Measurements from ENCODE around the gene PLAC8L1.
"Not testable (repeated sequence)": the region's sequence is repeated elsewhere in the genome, so short reads cannot be mapped to it uniquely, and the experiment has no call there.

The PLAC8L1 gene, protein sequence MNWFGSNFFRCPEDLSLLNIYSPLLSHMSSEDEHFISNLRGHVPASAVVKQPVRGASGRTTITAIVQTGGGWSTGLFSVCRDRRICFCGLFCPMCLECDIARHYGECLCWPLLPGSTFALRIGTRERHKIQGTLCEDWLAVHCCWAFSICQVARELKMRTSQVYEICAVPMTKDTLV

DNA sequence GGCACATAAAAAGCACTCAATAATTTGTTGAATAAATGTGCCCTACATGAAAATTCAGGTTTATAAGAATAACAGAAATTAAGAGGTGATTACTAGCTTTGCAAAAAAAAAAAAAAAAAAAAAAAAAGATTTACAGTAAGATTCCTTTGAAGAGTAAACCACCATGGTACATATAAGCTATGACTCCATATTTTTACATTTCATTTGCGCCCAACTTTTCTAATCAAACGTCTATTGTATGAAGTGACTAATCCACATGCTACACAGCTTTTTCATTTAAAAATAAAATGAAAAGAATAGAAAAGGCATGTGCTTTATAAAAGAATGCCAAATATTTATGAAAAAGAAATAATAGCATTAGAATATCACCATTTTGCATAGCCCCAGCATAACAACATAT is at the start of gene PLAC8L1:
Gene PLAC8L1 (minus strand): TSS at position 101 of the 400 bp plus-strand sequence. CDS start 1,266 bp downstream, outside the sequence.
- Histone ChIP-seq H3K27ac (no peak within 1 kb of the TSS), H3K4me3 (no peak within 1 kb of the TSS), H3K9me3 (ENCODE audit: low read depth, low read length) (no peaks in the 10 kb centered on the region), H3K9ac (ENCODE audit: insufficient read length) (no peak within 1 kb of the TSS), H3K36me3 (ENCODE audit: insufficient read depth, low read length) (peaks cover 21% of the 10 kb centered on the region)
- no peak for DNase-seq (ENCODE audit: low read depth, low spot score)
- no peak for TF ChIP-seq FOXP2 (optimal IDR thresholded peaks at IDR 0.05; ENCODE audit: control extremely low read depth, extremely low read length, insufficient read depth)
- TF ChIP-seq EZH2 (IDR thresholded peaks at IDR 0.05): no peak
- TF ChIP-seq POLR2AphosphoS5 (IDR thresholded peaks at IDR 0.05; ENCODE audit: borderline replicate concordance, low read depth, low read length): no peak

DNA sequence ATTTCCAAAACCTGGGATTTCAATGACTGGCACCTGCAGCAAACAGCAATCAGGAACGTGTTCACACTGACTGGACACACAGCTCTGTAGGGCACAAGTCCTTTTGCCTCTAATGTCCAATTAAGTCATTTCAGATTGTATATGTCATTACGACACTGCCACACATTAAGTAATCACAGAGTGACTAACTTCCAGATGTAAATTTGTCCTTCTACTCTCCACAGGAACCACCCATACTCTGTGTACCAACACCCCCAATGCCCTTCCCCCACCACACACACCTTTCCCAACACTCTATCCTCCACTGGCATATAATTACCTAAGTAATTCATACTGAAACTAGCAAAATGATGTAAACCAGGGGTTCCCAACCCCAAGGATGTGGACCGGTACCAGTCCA is 46.6 kb upstream of the PLAC8L1 start:
- Histone ChIP-seq H3K9ac (ENCODE audit: insufficient read length) (no peak overlapping the region), H3K9me3 (ENCODE audit: low read depth, low read length) (no peaks in the 10 kb centered on the region), H3K4me3 (no peak overlapping the region), H3K36me3 (ENCODE audit: insufficient read depth, low read length) (peaks cover 98% of the 10 kb centered on the region), H3K27ac (no peak overlapping the region)
- TF ChIP-seq EZH2 (IDR thresholded peaks at IDR 0.05) (no peak), FOXP2 (optimal IDR thresholded peaks at IDR 0.05; ENCODE audit: control extremely low read depth, extremely low read length, insufficient read depth) (no peak), POLR2AphosphoS5 (IDR thresholded peaks at IDR 0.05; ENCODE audit: borderline replicate concordance, low read depth, low read length) (no peak)
- no peak for DNase-seq (ENCODE audit: low read depth, low spot score)

DNA sequence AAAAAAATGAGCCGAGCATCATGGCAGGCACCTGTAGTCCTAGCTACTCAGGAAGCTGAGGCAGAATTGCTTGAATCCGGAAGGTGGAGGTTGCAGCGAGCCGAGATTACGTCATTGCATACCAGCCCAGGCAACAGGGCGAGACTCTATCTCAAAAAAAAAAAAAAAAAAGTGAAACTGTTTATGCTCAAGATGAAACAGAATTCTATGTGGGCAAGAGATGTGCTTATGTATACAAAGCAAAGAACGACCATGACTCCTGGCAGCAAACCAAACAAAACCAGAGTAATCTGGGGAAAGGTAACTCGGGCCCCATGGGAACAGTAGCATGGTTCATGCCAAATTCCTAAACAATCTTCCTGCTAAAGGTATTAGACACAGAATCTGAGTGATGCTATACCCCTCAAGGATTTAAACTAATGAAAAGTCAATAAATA is 32.6 kb upstream of the PLAC8L1 start:
- no peak overlapping the region for H3K27ac ChIP-seq
- H3K4me3 ChIP-seq: no peak overlapping the region
- no peak overlapping the region for H3K9ac ChIP-seq (ENCODE audit: insufficient read length)
- TF ChIP-seq POLR2AphosphoS5 (IDR thresholded peaks at IDR 0.05; ENCODE audit: borderline replicate concordance, low read depth, low read length) (no peak), FOXP2 (optimal IDR thresholded peaks at IDR 0.05; ENCODE audit: control extremely low read depth, extremely low read length, insufficient read depth) (no peak), EZH2 (IDR thresholded peaks at IDR 0.05) (no peak)
- no peaks in the 10 kb centered on the region for H3K9me3 ChIP-seq (ENCODE audit: low read depth, low read length)
- no peak for DNase-seq (ENCODE audit: low read depth, low spot score)
- H3K36me3 ChIP-seq (ENCODE audit: insufficient read depth, low read length): peaks cover 98% of the 10 kb centered on the region

DNA sequence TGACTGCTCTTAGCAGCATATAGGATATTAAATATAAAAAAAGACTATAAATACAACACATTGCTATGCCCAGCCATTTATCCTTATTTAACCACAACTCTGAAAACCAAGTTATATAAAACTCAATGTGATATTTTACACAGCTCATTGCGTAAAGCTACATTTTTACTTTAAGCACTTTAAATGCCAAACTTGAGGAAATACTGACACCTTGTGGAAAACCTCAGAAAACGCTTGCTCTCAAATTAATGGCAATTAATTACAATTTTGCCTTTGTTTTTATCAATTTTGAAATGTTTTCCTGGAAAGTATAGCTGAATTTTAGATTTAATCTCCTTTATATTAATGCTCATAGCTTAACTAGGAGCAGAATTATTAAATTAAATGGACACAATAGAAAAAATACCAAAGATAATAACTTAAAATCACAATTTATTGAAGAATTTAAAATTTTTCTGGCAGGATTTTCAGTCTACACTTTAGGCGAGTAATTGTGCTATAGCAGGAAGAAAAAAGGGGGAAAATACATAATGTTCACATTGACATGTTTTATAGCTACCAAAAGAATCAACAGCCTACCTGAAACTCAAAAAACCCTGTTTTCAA is 25.2 kb upstream of the PLAC8L1 start:
- H3K36me3 ChIP-seq (ENCODE audit: insufficient read depth, low read length): peaks cover 98% of the 10 kb centered on the region
- DNase-seq (ENCODE audit: low read depth, low spot score): peak; percentile 35
- H3K9ac ChIP-seq (ENCODE audit: insufficient read length): peak overlapping the region; percentile 1
- H3K27ac ChIP-seq: peak overlapping the region; percentile 52; the same call in 1 of the 2 replicates
- TF ChIP-seq FOXP2 (optimal IDR thresholded peaks at IDR 0.05; ENCODE audit: control extremely low read depth, extremely low read length, insufficient read depth): no peak
- no peak overlapping the region for H3K4me3 ChIP-seq
- no peaks in the 10 kb centered on the region for H3K9me3 ChIP-seq (ENCODE audit: low read depth, low read length)

DNA sequence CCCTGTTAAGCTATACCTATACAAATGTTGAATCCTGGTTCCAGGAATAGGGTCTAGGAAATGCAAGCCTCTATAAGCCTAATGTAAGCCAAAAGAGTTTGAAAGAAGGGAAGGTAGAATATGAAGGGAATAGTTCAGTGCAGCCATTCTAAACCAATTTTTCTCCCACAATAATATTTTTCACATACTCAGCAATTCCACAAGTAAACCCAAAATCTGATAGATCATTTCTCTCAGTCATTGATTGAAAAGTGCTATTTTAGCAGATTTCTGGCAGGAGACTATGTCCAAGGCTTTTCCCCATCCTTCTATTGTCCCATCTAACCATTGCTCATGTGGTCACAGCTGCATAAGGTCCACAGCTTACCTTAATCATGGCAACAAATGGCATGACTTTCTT is 20.7 kb upstream of the PLAC8L1 start:
- Histone ChIP-seq H3K36me3 (ENCODE audit: insufficient read depth, low read length) (peaks cover 99% of the 10 kb centered on the region), H3K27ac (0 out of 2 replicates have a peak overlapping the region, but pooled peaks have one; percentile 30), H3K9me3 (ENCODE audit: low read depth, low read length) (no peaks in the 10 kb centered on the region), H3K9ac (ENCODE audit: insufficient read length) (no peak overlapping the region), H3K4me3 (no peak overlapping the region)
- TF ChIP-seq FOXP2 (optimal IDR thresholded peaks at IDR 0.05; ENCODE audit: control extremely low read depth, extremely low read length, insufficient read depth) (no peak), POLR2AphosphoS5 (IDR thresholded peaks at IDR 0.05; ENCODE audit: borderline replicate concordance, low read depth, low read length) (no peak)
- no peak for DNase-seq (ENCODE audit: low read depth, low spot score)

DNA sequence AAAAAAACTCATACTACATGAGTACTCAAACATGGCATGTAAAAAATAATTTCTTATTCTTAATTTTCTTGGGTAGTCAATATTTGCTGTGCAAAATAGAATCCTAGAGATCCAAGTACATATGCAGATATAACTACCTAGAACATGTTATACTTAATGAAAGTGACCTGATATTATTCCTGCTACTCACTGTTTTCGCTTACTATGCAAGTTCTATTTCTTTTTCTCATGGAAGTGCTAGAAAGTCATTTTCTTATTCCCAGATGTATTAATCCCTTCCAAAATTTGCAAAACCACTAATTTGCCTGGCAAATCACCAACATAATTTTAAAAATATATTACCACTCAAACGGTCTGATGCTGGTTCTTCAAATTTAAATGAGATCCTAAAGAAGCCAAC is 19.2 kb upstream of the PLAC8L1 start:
- H3K36me3 ChIP-seq (ENCODE audit: insufficient read depth, low read length): peaks cover 98% of the 10 kb centered on the region

DNA sequence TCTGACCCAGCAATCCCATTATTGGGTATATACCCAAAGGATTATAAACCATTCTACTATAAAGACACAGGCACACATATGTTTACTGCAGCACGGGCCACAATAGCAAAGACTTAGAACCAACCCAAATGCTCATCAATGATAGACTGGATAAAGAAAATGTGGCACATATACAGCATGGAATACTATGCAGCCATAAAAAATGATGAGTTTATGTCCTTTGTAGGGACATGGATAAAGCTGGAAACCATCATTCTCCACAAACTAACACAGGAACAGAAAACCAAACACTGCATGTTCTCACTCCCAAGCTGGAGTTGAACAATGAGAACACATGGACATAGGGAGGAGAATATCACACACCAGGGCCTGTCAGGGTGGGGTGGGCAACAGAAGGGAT is 16.1 kb upstream of the PLAC8L1 start:
- not testable (repeated sequence) for H3K27ac ChIP-seq; DNase-seq (ENCODE audit: low read depth, low spot score); H3K9ac ChIP-seq (ENCODE audit: insufficient read length); H3K4me3 ChIP-seq; H3K9me3 ChIP-seq (ENCODE audit: low read depth, low read length)
- peaks cover 98% of the 10 kb centered on the region for H3K36me3 ChIP-seq (ENCODE audit: insufficient read depth, low read length)

More for the DNA sequence above, 19.2 kb upstream of the PLAC8L1 start:
- no peak overlapping the region for H3K9ac ChIP-seq (ENCODE audit: insufficient read length)
- peak overlapping the region; percentile 55; the same call in 1 of the 2 replicates for H3K27ac ChIP-seq
- H3K4me3 ChIP-seq: no peak overlapping the region
- TF ChIP-seq EZH2 (IDR thresholded peaks at IDR 0.05) (no peak), FOXP2 (optimal IDR thresholded peaks at IDR 0.05; ENCODE audit: control extremely low read depth, extremely low read length, insufficient read depth) (no peak), POLR2AphosphoS5 (IDR thresholded peaks at IDR 0.05; ENCODE audit: borderline replicate concordance, low read depth, low read length) (no peak)
- no peak for DNase-seq (ENCODE audit: low read depth, low spot score)
- H3K9me3 ChIP-seq (ENCODE audit: low read depth, low read length): no peaks in the 10 kb centered on the region

DNA sequence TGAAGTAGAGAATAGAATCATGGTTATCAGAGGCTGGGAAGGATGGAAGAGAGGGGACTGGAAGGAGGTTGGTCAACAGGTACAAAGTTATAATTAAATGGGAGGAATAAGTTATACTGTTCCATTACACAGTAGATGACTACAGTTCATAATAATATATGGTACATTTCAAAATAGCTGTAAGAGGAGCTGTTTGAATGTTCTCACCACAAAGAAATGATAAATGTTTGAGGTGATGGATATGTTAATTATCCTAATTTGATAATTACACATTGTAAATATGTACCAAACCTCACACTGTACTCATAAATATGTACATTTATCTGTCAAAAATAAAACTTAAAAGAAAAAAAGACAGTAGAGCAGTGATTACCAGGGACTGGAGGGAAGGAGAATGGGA is 12.9 kb upstream of the PLAC8L1 start:
- DNase-seq (ENCODE audit: low read depth, low spot score): no peak
- no peak overlapping the region for H3K4me3 ChIP-seq
- no peak for TF ChIP-seq POLR2AphosphoS5 (IDR thresholded peaks at IDR 0.05; ENCODE audit: borderline replicate concordance, low read depth, low read length)
- no peak for TF ChIP-seq FOXP2 (optimal IDR thresholded peaks at IDR 0.05; ENCODE audit: control extremely low read depth, extremely low read length, insufficient read depth)
- TF ChIP-seq EZH2 (IDR thresholded peaks at IDR 0.05): no peak
- peaks cover 99% of the 10 kb centered on the region for H3K36me3 ChIP-seq (ENCODE audit: insufficient read depth, low read length)
- H3K9ac ChIP-seq (ENCODE audit: insufficient read length): no peak overlapping the region
- H3K27ac ChIP-seq: no peak overlapping the region
- no peaks in the 10 kb centered on the region for H3K9me3 ChIP-seq (ENCODE audit: low read depth, low read length)

DNA sequence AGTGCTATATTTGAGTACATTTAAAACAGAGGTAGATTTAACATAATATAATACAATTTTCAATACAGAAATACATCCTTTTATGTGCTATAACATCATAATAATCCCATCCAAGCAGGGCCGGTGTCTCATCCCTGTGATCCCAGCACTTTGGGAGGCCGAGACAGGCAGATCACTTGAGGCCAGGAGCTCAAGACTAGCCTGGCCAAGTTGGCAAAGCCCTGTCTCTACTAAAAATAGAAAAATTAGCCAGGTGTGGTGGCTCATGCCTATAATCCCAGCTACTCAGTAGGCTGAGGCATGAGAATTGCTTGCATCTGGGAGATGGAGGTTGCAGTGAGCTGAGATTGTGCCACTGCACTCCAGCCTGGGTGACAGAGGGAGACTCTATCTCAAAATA is 11.8 kb upstream of the PLAC8L1 start:
- peaks cover 99% of the 10 kb centered on the region for H3K36me3 ChIP-seq (ENCODE audit: insufficient read depth, low read length)
- H3K4me3 ChIP-seq; DNase-seq (ENCODE audit: low read depth, low spot score); H3K9me3 ChIP-seq (ENCODE audit: low read depth, low read length); H3K9ac ChIP-seq (ENCODE audit: insufficient read length); H3K27ac ChIP-seq: not testable (repeated sequence)
